K562 treated with DMSO at 1 percent for 4 hours (cell line): ENCODE measurements around the gene KRT20. TPM values are rescaled to one million over a fixed set of nuclear protein-coding genes. Genes with fewer than 3 reads are reported as not detected.

Source experiments
- total RNA-seq: library from RNA; unstranded; fragments of 300-600 nt; gene quantifications from 2 replicates; pipeline ENCODE4 v1.2.3, GENCODE V29; 2022; ENCODE audit not compliant: insufficient read depth

Gene KRT20, protein sequence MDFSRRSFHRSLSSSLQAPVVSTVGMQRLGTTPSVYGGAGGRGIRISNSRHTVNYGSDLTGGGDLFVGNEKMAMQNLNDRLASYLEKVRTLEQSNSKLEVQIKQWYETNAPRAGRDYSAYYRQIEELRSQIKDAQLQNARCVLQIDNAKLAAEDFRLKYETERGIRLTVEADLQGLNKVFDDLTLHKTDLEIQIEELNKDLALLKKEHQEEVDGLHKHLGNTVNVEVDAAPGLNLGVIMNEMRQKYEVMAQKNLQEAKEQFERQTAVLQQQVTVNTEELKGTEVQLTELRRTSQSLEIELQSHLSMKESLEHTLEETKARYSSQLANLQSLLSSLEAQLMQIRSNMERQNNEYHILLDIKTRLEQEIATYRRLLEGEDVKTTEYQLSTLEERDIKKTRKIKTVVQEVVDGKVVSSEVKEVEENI
- not detected in 2 replicates for total RNA-seq

DNA sequence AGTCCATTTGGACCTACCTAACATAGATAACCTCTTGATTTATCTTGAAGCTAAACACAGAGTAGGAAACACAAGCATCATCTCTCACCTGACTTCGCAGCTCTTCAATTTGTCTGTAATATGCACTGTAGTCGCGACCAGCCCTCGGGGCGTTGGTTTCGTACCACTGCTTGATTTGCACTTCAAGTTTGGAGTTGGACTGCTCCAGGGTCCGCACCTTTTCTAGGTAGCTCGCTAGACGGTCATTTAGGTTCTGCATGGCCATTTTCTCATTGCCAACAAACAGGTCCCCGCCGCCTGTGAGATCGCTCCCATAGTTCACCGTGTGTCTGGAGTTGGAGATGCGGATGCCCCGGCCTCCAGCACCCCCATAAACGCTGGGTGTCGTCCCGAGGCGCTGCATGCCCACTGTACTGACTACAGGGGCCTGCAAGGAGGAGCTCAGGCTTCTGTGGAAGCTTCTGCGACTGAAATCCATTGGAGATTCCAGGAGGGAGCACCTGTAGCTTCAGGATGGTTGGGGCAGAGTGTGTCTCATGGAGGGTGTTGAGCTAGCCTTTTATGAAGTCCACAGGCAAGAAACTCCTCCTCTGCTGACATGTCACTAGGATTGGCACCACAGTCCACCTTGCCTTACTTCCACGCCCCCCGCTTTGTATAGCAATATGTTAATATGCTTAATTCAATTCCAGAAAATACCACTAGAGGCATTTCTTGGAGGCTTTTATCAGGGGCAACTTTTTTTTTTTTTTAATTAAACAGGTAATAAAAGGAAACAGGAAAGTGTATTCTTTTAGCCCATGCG lies at the start of gene KRT20:
KRT20 (minus strand) TSS at position 535 of the 805 bp plus-strand sequence; CDS start at position 478, 57 bp downstream.

DNA sequence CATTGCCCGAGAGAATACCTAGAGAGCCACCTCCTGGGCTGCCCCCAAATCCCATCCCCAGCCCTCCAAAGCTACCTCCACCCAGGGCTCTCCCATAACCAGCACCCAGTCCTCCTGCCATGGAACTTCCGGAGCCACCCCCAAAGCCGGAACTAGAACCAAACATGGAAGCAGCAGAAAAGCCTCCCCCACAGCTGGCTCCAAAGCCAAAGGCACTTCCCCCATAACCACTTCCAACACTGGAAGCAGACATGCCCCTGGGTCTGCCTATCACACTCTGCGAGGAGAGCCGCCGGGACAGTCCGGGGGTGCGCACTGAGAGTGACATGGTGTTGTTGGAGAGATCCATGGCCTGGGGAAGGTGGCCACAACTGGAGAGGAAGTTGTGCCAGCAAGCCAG lies 18.2 kb downstream of the KRT20 start, which contains the start of gene KRT12:
KRT12 (minus strand) TSS at position 386 of the 400 bp plus-strand sequence; CDS start at position 349, 37 bp downstream.

Other genes with a start within 250 kb of the KRT20 start
- gene SMARCE1, start 237.4 kb downstream of the KRT20 start, total RNA-seq = 58.8 and 60.4 TPM in 2 replicates
- gene KRT222, start 220.1 kb downstream of the KRT20 start, total RNA-seq = not detected in 2 replicates
- gene KRT24, start 181.5 kb downstream of the KRT20 start, total RNA-seq = not detected in 2 replicates
- not detected in 2 replicates for gene KRT25, start 129.9 kb downstream of the KRT20 start, total RNA-seq
- gene KRT26, start 113.0 kb downstream of the KRT20 start, total RNA-seq = not detected in 2 replicates
- gene KRT27, start 102.7 kb downstream of the KRT20 start, total RNA-seq = not detected in 2 replicates
- not detected in 2 replicates for gene KRT28, start 85.3 kb downstream of the KRT20 start, total RNA-seq
- 46.6 and 60.8 TPM in 2 replicates for gene KRT10, start 62.6 kb downstream of the KRT20 start, total RNA-seq
- 5.7 and 8.8 TPM in 2 replicates for gene KRT12, start 18.0 kb downstream of the KRT20 start, total RNA-seq
- gene KRT23, start 52.4 kb upstream of the KRT20 start, total RNA-seq = not detected in 2 replicates
- gene KRT39, start 81.7 kb upstream of the KRT20 start, total RNA-seq = not detected in 2 replicates
- not detected in 2 replicates for gene KRT40, start 99.1 kb upstream of the KRT20 start, total RNA-seq
- gene KRTAP3-3, start 108.9 kb upstream of the KRT20 start, total RNA-seq = not detected in 2 replicates
- gene KRTAP3-2, start 114.7 kb upstream of the KRT20 start, total RNA-seq = not detected in 2 replicates
- gene KRTAP3-1, start 123.9 kb upstream of the KRT20 start, total RNA-seq = not detected in 2 replicates
- not detected in 2 replicates for gene KRTAP1-5, start 142.0 kb upstream of the KRT20 start, total RNA-seq
- gene KRTAP1-4, start 145.0 kb upstream of the KRT20 start, total RNA-seq = not detected in 2 replicates
- not detected in 2 replicates for gene KRTAP1-3, start 149.6 kb upstream of the KRT20 start, total RNA-seq
- gene KRTAP1-1, start 156.2 kb upstream of the KRT20 start, total RNA-seq = not detected in 2 replicates
- gene KRTAP2-1, start 162.1 kb upstream of the KRT20 start, total RNA-seq = not detected in 2 replicates
- not detected in 2 replicates for gene KRTAP2-2, start 170.0 kb upstream of the KRT20 start, total RNA-seq
- not detected in 2 replicates for gene KRTAP2-3, start 174.9 kb upstream of the KRT20 start, total RNA-seq
- gene KRTAP2-4, start 180.6 kb upstream of the KRT20 start, total RNA-seq = not detected in 2 replicates
- gene KRTAP4-7, start 198.9 kb upstream of the KRT20 start, total RNA-seq = not detected in 2 replicates
- not detected in 2 replicates for gene KRTAP4-8, start 212.9 kb upstream of the KRT20 start, total RNA-seq
- gene KRTAP4-16, start 217.0 kb upstream of the KRT20 start, total RNA-seq = not detected in 2 replicates
- not detected in 2 replicates for gene KRTAP4-9, start 220.1 kb upstream of the KRT20 start, total RNA-seq
- not detected in 2 replicates for gene KRTAP4-11, start 233.1 kb upstream of the KRT20 start, total RNA-seq
- not detected in 2 replicates for gene KRTAP4-12, start 238.9 kb upstream of the KRT20 start, total RNA-seq